K562 (cell line): ENCODE data around the gene YTHDF1. TPM values are rescaled to one million over a fixed set of nuclear protein-coding genes. Genes with fewer than 3 reads are reported as not detected.

Experiments
- ATAC-seq: fragments of 200-7000 bp; cut with Tn5 transposase; 3 replicates; pipeline ENCODE4 v1.9.1; 2020; ENCODE audit warnings: moderate library complexity
- BruUV-seq: library from RNA; stranded (reverse); fragments of 400-500 nt; replicated peaks from 2 replicates; lab custom pipeline; 2021; lab: Mats Ljungman, UMichigan
- CTCF ChIA-PET: fragments of 300-600 bp; formaldehyde crosslinking; extraction: SDS; loops from one replicate; lab custom pipeline; 2021; ENCODE audit warnings: low intra/inter-chr PET ratio; lab: Yijun Ruan, JAX
- POLR2A ChIA-PET: fragments of 300-600, 350-650 bp; sonication (Branson Sonifier 250); formaldehyde crosslinking; extraction: SDS; loops from one replicate; lab custom pipeline; 2021; ENCODE audit warnings: antibody characterized with exemption, inconsistent platforms; lab: Yijun Ruan, JAX
- DNase-seq, 4 experiments: peaks; one replicate each; pipeline versions ENCODE4 v3.0.0 to v3.0.0-alpha.2; 2011 to 2018; ENCODE audit warnings: low spot score in 3 of 4, mixed read lengths in 3 of 4; ENCODE audit errors: extremely low read depth in 1 of 4
- FAIRE-seq: peaks from 2 replicates; lab custom pipeline; 2011; peaks lifted over from hg19 to GRCh38; lab: Jason Lieb, UNC
- H2AFZ ChIP-seq: 2 replicates; pipeline ENCODE4 v1.6.0; 2011; ENCODE audit warnings: low read depth, low read length, control low read depth, inconsistent platforms
- H3K27ac ChIP-seq: fragments of 200-600 bp; 3 replicates; pipeline ENCODE4 v1.8.0; 2011; ENCODE audit warnings: low read depth, mild to moderate bottlenecking, control low read depth, inconsistent platforms, low read length, moderate library complexity, mixed read lengths; ENCODE audit errors: extremely low read depth
- H3K27me3 ChIP-seq, 2 experiments: fragments of 300-600 bp in 1 of 2; 2 replicates in 1 of 2; 3 replicates in 1 of 2; pipeline versions ENCODE4 v1.6.0 to v1.8.0; 2011; ENCODE audit warnings: inconsistent platforms in 2 of 2, low read length in 2 of 2, mild to moderate bottlenecking in 1 of 2, mixed read lengths in 1 of 2, moderate library complexity in 1 of 2; ENCODE audit not compliant: control insufficient read depth in 2 of 2, insufficient read depth in 2 of 2
- H3K36me3 ChIP-seq: fragments of 300-600 bp; 3 replicates; pipeline ENCODE4 v1.8.0; 2011; ENCODE audit warnings: mild to moderate bottlenecking, low read length, inconsistent platforms; ENCODE audit not compliant: control insufficient read depth, insufficient read depth
- H3K4me1 ChIP-seq, 2 experiments: fragments of 200-600 bp in 1 of 2; replicated peaks in 1 of 2; 2 replicates in 1 of 2; 3 replicates in 1 of 2; pipeline versions ENCODE4 v1.5.1 to v1.8.0; 2011; ENCODE audit warnings: inconsistent platforms in 2 of 2, low read length in 2 of 2, mild to moderate bottlenecking in 1 of 2, mixed read lengths in 1 of 2, moderate library complexity in 1 of 2; ENCODE audit not compliant: control insufficient read depth in 2 of 2, insufficient read depth in 2 of 2
- H3K4me2 ChIP-seq: 2 replicates; pipeline ENCODE4 v1.6.1; 2011; ENCODE audit warnings: low read length, control low read depth, inconsistent platforms, mixed read lengths; ENCODE audit not compliant: insufficient read depth
- H3K4me3 ChIP-seq: fragments of 200-600 bp; sonication (generic), shearing (Covaris generic); 2 replicates; pipeline ENCODE4 v1.5.1; 2016; ENCODE audit warnings: control low read depth, inconsistent platforms
- H3K79me2 ChIP-seq: fragments of 200-600 bp; 3 replicates; pipeline ENCODE4 v1.8.0; 2011; ENCODE audit warnings: low read length, inconsistent platforms; ENCODE audit not compliant: control insufficient read depth, insufficient read depth
- H3K9ac ChIP-seq, 2 experiments: 2 replicates each; pipeline versions ENCODE4 v1.6.0 to v1.6.1; 2011; ENCODE audit warnings: low read depth in 2 of 2, low read length in 2 of 2, control low read depth in 1 of 2, inconsistent platforms in 1 of 2, mild to moderate bottlenecking in 1 of 2, mixed read lengths in 1 of 2; ENCODE audit not compliant: insufficient read depth in 1 of 2
- H3K9me1 ChIP-seq: one replicate; pipeline ENCODE4 v1.6.0; 2011; ENCODE audit warnings: inconsistent platforms, mild to moderate bottlenecking, low read length, moderate library complexity; ENCODE audit not compliant: control insufficient read depth, insufficient read depth
- H3K9me3 ChIP-seq: replicated peaks from 2 replicates; pipeline ENCODE4 v1.5.1; 2011; ENCODE audit warnings: low read depth, low read length, inconsistent platforms; ENCODE audit not compliant: control insufficient read depth, insufficient read depth
- H4K20me1 ChIP-seq: replicated peaks from 2 replicates; pipeline ENCODE4 v1.6.1; 2011; ENCODE audit warnings: low read length, inconsistent platforms, mixed read lengths; ENCODE audit not compliant: control insufficient read depth, insufficient read depth
- BRD4 ChIP-seq: fragments of 200-600 bp; sonication (generic); IDR thresholded peaks from 2 replicates; pipeline ENCODE4 v1.6.1; 2017; ENCODE audit warnings: inconsistent platforms
- CBFA2T2 ChIP-seq: fragments of 450-650 bp; conservative IDR thresholded peaks from 2 replicates; pipeline ENCODE4 v1.6.1; 2017; ENCODE audit warnings: mild to moderate bottlenecking
- CTCF ChIP-seq, 3 experiments: IDR thresholded peaks in 2 of 3; conservative IDR thresholded peaks in 1 of 3; 2 replicates each; pipeline ENCODE4 v1.5.1; 2011 to 2012; ENCODE audit warnings: low read length in 3 of 3, mild to moderate bottlenecking in 3 of 3, control low read depth in 2 of 3, improper control_type of control experiment in 1 of 3, inconsistent platforms in 1 of 3, low read depth in 1 of 3, mixed read lengths in 1 of 3, moderate library complexity in 1 of 3; ENCODE audit not compliant: insufficient read depth in 2 of 3
- DIDO1 ChIP-seq: fragments of 450-650 bp; IDR thresholded peaks from 2 replicates; pipeline ENCODE4 v1.6.1; 2016; ENCODE audit warnings: low read depth, missing biosample characterization, missing genetic modification characterization
- ETS1 ChIP-seq: conservative IDR thresholded peaks from 2 replicates; pipeline ENCODE4 v1.6.1; 2011; ENCODE audit warnings: low read depth, mild to moderate bottlenecking, low read length; ENCODE audit not compliant: control insufficient read depth
- HMG20B ChIP-seq: fragments of 250-450 bp; sonication (Bioruptor Pico); IDR thresholded peaks from 2 replicates; pipeline ENCODE4 v1.5.0; 2021; ENCODE audit warnings: mild to moderate bottlenecking
- IRF1 ChIP-seq: sonication (generic); formaldehyde crosslinking; IDR thresholded peaks from 2 replicates; pipeline ENCODE4 v1.8.0; 2022; ENCODE audit warnings: missing genetic modification reagents, mild to moderate bottlenecking, borderline replicate concordance
- KLF6 ChIP-seq: fragments of 250-450 bp; sonication (Bioruptor Pico); IDR thresholded peaks from 2 replicates; pipeline ENCODE4 v1.4.0; 2020; ENCODE audit warnings: mild to moderate bottlenecking, moderate library complexity, borderline replicate concordance
- MTF1 ChIP-seq: fragments of 250-450 bp; sonication (Bioruptor Pico); IDR thresholded peaks from 2 replicates; pipeline ENCODE4 v1.9.0; 2021; ENCODE audit warnings: moderate library complexity, mild to moderate bottlenecking, inconsistent platforms, borderline replicate concordance
- RAD21 ChIP-seq, 2 experiments: fragments of 250-450 bp in 1 of 2; fragments of 450-650 bp in 1 of 2; sonication (Bioruptor Pico) in 1 of 2; formaldehyde crosslinking in 1 of 2; IDR thresholded peaks in 1 of 2; conservative IDR thresholded peaks in 1 of 2; 2 replicates each; pipeline versions ENCODE4 v1.4.0 to v1.8.0; 2020 to 2022; ENCODE audit warnings: mild to moderate bottlenecking in 2 of 2, moderate library complexity in 1 of 2
- RBM22 ChIP-seq: fragments of 200-400 bp; formaldehyde crosslinking; IDR thresholded peaks from 2 replicates; pipeline ENCODE4 v1.6.1; 2018; ENCODE audit warnings: low read length, low read depth; ENCODE audit not compliant: poor library complexity, severe bottlenecking
- RCOR1 ChIP-seq, 2 experiments: IDR thresholded peaks; 2 replicates each; pipeline ENCODE4 v1.6.1; 2012; ENCODE audit warnings: low read depth in 2 of 2, low read length in 2 of 2, borderline replicate concordance in 1 of 2, improper control_type of control experiment in 1 of 2
- SMC3 ChIP-seq: conservative IDR thresholded peaks from 2 replicates; pipeline ENCODE4 v1.6.1; 2011; ENCODE audit warnings: low read depth, low read length, improper control_type of control experiment; ENCODE audit not compliant: insufficient read depth
- ZBTB1 ChIP-seq: sonication (generic); formaldehyde crosslinking; IDR thresholded peaks from 2 replicates; pipeline ENCODE4 v1.8.1; 2023; ENCODE audit warnings: missing genetic modification reagents, low read depth, mild to moderate bottlenecking, borderline replicate concordance
- ZNF134 ChIP-seq: fragments of 250-450 bp; sonication (Bioruptor Pico); conservative IDR thresholded peaks from 2 replicates; pipeline ENCODE4 v1.4.0; 2020
- ZNF431 ChIP-seq: sonication (generic); formaldehyde crosslinking; IDR thresholded peaks from 2 replicates; pipeline ENCODE4 v1.8.0; 2022; ENCODE audit warnings: mild to moderate bottlenecking, missing genetic modification reagents
- ZSCAN32 ChIP-seq: fragments of 450-650 bp; formaldehyde crosslinking; IDR thresholded peaks from 2 replicates; pipeline ENCODE4 v1.4.0; 2020; ENCODE audit warnings: mild to moderate bottlenecking, moderate library complexity
- WGBS: fragments of 100-300 bp; shearing (Covaris generic); methylation state at CpG from one replicate; pipeline ENCODE4 v1.1.6; 2016; ENCODE audit warnings: low coverage, mixed read lengths; ENCODE audit not compliant: insufficient coverage; ENCODE audit errors: missing lambda C conversion rate; 5-methylcytosine and 5-hydroxymethylcytosine counted together
- in situ Hi-C: fragments of 300-500 bp; cut with MboI; formaldehyde crosslinking; loops from 4 replicates; pipeline ENCODE4 v1.15.0; 2018; ENCODE audit warnings: inconsistent platforms, mixed read lengths
- intact Hi-C: fragments of 100-400 bp; cut with micrococcal nuclease; formaldehyde crosslinking; loops from 2 replicates; pipeline ENCODE4 v1.14.2; 2022
- polyA plus RNA-seq, 8 experiments: library from polyadenylated mRNA; depleted of rRNA in 4 of 8; stranded (reverse) in 5 of 8; unstranded in 3 of 8; fragments of >200 nt; fragmentation: Nextera tagmentation in 2 of 8; fragmentation: Illumina TruSeq in 1 of 8; extraction: Ambion mirVana in 2 of 8; extraction: Trizol in 1 of 8; gene quantifications; 2 replicates each; pipeline versions ENCODE4 v1.2.1 to v1.2.3, GENCODE V29; 2011 to 2014; ENCODE audit warnings: inconsistent platforms in 1 of 8, missing spikeins in 1 of 8
- total RNA-seq, 7 experiments: library from RNA; depleted of rRNA in 6 of 7; stranded (reverse); fragments of >200 nt in 6 of 7; fragmentation: Illumina TruSeq in 2 of 7; extraction: Trizol in 2 of 7; gene quantifications; 2 replicates each; pipeline versions ENCODE4 v1.2.1 to v1.2.3, GENCODE V29; 2011 to 2021; ENCODE audit warnings: low replicate concordance in 1 of 7

The YTHDF1 gene
- total and polyA plus RNA-seq, 9 of the 15 experiments (the other 6 are each of a cell fraction or from before 2014, with no cell fraction given), result 10.1 to 42.4 (median 27.8) TPM

GRCh38 chr20:63230800-63231268, 14.9 kb upstream of the YTHDF1 start:
- CTCF ChIA-PET, result interaction anchor here (1.1 to 2.2 kb wide), 2 partner anchors 21 to 47 kb away, joined by 3 to 9 read pairs; no protein-coding TSS in a partner anchor
- Histone ChIP-seq H3K4me2 (no peak overlapping the region), H4K20me1 (no peaks in the 10 kb centered on the region), H3K27me3 (peaks cover 35 to 60% of the 10 kb centered on the region in 2 experiments), H3K9ac (no peak overlapping the region), H3K9me3 (no peaks in the 10 kb centered on the region), H3K27ac (no peak overlapping the region), H3K79me2 (no peaks in the 10 kb centered on the region), H3K9me1 (no peaks in the 10 kb centered on the region), H3K4me1 (peaks cover 0 to 29% of the 10 kb centered on the region in 2 experiments; a peak in 3 of 5 replicates), H3K4me3 (no peak overlapping the region), H3K36me3 (no peaks in the 10 kb centered on the region), H2AFZ (no peak overlapping the region)
- TF ChIP-seq ZSCAN32 (CRISPR knock-in tag) (no peak), ZNF431 (CRISPR knock-in tag) (no peak), RCOR1 (IDR thresholded peaks at IDR 0.05; ENCODE audit: borderline replicate concordance in 1 of 2, low read depth in 2 of 2, low read length in 2 of 2) (0 out of 4 replicates have a peak, but pooled peaks of 1 of the 2 experiments have one; percentile 39), CTCF (IDR thresholded peaks at IDR 0.05 in 2 of 3, conservative IDR thresholded peaks at IDR 0.05 in 1 of 3; ENCODE audit: insufficient read depth in 2 of 3, low read depth in 1 of 3, low read length in 3 of 3) (peak; percentile 60 to 65 (median 64)), IRF1 (CRISPR knock-in tag) (no peak), BRD4 (no peak), RBM22 (no peak), ZBTB1 (CRISPR knock-in tag) (no peak), KLF6 (CRISPR knock-in tag) (no peak), HMG20B (CRISPR knock-in tag) (no peak), RAD21 (CRISPR knock-in tag; conservative IDR thresholded peaks at IDR 0.05 in 1 of 2, IDR thresholded peaks at IDR 0.05 in 1 of 2) (peak in 1 of 2 experiments; percentile 41; a peak in 2 of 4 replicates), DIDO1 (tag) (no peak), ETS1 (no peak), SMC3 (0 out of 2 replicates have a peak, but pooled peaks have one; percentile 5), MTF1 (CRISPR knock-in tag) (no peak), ZNF134 (CRISPR knock-in tag) (no peak), CBFA2T2 (no peak)
- intact Hi-C loops, result no loop called here
- WGBS, result 7% methylated on average over 16 of the region's 17 CpGs
- peak; percentile 29 for FAIRE-seq
- POLR2A ChIA-PET, result interaction anchor here (1.1 kb wide), 1 partner anchor 58 kb away, joined by 3 read pairs; no protein-coding TSS in a partner anchor
- in situ Hi-C loops, result no loop called here
- no TSS peak for BruUV-seq
- DNase-seq, result peak; percentile 42 to 53 (median 50)
- ATAC-seq, result peak; percentile 83
